GM21528 (cell line): ENCODE data around the gene REXO2.

Source experiments
- ATAC-seq: cut with Tn5 transposase; IDR thresholded peaks from one replicate; pipeline ENCODE4 v1.9.1; 2021; ENCODE audit warnings: mild to moderate bottlenecking, moderate library complexity; ENCODE audit not compliant: unreplicated experiment, low FRiP score

REXO2 gene

DNA sequence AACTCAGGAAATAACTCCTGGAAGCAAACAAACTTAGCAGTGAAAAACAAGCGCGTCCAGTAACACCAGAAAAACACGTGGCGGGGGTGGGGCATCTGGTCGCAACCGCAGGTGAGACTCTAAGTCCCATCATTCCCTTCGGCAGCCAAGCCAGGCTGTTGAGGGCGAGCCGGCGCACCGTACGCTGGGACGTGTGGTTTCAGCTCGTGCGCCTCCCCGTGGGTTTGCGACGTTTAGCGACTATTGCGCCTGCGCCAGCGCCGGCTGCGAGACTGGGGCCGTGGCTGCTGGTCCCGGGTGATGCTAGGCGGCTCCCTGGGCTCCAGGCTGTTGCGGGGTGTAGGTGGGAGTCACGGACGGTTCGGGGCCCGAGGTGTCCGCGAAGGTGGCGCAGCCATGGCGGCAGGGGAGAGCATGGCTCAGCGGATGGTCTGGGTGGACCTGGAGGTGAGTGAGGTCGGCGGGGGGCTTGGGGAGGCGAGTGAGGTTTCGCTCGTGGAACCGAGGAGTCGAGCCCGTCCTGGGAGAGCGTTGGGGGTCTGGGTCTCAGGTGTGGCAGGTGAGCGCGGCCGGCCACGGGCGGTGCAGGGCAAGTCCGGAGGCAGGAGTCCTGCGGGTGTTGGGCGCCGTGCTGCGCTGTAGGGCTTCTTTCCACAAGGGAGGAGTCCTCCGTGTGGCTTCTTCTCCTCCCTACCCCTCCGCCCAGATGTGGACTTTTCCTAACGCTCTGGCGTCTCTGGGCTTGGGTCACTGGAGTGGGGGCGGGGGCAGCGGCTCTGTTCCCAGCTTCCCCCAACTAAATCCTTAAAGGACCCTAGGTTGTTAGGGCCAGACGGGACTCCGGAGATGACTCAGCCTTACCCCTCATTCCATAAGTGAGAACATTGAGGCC lies at the start of gene REXO2:
REXO2 (plus strand) TSS at position 239 of the 892 bp plus-strand sequence; CDS start at position 301, 62 bp downstream.
- ATAC-seq: peak; percentile 97

GRCh38 chr11:114392735-114393667 lies 46.3 kb upstream of the REXO2 start:
- no peak for ATAC-seq

DNA sequence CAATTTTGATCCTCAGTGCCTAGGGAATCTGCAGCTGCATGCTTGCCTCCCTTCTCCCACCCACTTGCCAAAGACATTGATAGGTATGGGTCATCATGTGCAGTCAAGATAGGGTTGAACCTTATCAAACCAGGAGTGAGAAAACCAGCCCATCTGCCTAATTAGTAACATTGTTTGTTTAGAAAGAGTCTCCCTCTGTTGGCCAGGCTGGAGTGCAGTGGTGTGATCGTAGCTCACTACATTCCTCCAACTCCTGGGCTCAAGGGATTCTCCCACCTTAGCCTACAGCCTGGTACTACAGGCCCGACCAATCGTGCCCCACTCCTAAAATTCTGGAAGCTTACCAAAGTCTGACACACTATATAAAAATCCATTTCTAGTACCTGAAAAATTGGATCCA lies 43.5 kb upstream of the REXO2 start:
- no peak for ATAC-seq

GRCh38 chr11:114396916-114397315 lies 42.4 kb upstream of the REXO2 start:
- ATAC-seq: no peak

DNA sequence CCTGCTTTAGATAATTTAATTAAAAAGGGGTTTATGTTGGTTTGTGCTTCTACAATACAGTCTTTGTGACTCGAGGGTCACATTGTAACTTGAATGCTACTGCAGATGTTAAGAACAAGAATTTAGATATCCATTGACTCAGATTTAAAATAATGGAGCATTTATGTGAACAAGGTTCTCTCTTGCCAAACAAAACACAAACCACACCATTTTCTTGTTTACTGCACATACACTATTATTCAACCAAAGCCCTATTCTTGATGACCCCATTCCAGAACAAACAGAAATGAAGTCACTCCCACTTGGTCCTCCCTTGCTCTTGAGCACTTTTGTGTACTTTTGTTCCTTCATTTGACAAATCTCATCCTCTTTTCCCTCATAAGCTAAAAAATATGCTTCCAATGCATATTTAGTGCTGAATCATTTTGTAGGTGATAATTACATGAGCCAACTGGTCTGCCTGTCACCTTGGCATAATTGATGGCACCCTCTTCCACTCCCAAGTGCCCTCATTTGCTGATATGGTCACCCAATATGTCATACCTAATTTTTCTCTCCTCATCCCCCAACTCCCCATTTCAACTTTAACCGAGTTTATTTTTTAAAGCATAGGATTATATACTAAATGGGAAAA lies 41.8 kb upstream of the REXO2 start:
- no peak for ATAC-seq

DNA sequence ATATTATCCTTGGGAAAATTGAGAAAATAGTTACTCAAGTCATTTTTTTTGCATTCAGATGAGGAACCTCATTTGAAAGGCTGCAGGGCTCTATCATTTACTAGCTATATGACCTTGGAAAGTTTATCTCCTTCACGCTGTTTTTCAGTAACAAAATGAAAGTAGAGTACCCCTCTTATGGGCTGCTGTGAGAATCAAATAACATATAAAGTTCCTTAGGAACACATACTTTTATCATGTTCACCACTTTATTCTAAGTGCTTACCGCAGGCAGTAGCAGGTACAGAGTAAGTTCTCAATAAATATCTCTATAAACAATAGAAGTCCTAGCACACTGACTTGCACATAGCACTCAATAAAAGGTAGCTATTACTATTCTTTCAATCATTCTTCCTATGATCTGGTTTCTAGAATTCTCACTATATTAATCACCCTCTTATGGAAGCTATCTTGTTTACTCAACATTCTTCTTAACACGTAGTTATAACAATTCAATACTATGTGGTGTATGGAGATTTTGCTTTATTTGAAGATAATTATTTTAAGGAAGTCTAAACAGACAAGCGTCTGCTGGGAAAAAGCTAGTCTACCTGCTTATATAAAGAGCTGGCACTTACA lies 40.9 kb upstream of the REXO2 start:
- no peak for ATAC-seq

- peak; percentile 44 for ATAC-seq
Observed at GRCh38 chr11:114399490-114400215, 39.6 kb upstream of the REXO2 start.

DNA sequence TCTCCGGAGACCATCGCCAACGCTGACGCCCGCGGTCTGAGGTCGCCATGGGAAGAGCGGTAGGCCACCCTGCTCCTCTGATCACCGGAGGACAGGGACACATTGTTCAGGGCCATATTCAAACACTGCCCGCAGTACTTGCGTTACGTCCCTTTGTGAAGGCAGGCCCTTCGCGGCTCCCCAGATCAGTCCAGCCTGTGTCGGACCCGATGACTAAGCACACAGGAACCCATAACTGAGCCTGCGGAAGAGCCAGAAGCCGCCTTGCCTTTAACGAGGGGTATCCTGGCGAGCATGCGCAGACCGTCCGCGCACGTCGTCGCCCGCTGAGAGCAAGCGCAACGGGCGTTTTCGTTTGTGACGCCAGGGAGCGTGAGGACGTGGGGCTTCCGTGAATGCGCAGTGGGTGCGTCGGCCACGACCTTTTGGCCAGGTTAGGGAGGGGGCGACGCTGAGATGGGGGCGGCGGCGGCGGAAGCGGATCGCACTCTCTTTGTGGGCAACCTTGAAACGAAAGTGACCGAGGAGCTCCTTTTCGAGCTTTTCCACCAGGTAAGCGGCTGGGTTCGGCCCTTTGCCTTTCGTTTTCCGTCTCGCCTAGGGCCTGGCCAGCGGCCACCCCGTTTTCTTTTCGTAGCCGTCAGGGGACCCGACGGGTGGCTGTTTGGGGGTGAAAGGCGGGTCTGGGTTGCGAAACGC lies 38.9 kb upstream of the REXO2 start, which contains the start of the genes C11orf71 and RBM7:
C11orf71 (minus strand) TSS at position 296 of the 699 bp plus-strand sequence; CDS start at position 116, 180 bp downstream.
RBM7 (plus strand) TSS at position 451 of the 699 bp plus-strand sequence; CDS start at position 457, 6 bp downstream.
- peak; percentile 97 for ATAC-seq

GRCh38 chr11:114400915-114401223 lies 38.4 kb upstream of the REXO2 start:
- ATAC-seq: no peak

DNA sequence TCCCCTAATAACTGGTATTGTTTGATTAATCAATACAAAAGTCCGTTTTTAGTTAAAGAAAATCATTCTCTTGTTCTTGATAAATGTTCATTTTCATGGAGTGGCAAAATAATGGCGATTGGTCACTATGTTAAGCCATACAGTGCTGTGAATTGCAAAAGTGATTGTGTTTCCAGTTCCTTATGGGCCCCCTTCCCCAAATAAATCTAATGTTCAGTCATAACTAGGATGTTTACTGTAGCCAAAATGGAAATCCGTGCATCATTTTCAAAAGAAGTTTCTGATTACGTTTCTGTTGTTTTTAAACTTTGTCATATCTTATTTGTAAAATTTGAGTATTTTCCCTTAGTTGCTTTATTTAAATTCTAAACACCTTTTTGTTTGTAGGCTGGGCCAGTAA lies 38.0 kb upstream of the REXO2 start:
- no peak for ATAC-seq

- no peak for ATAC-seq
Observed at GRCh38 chr11:114412946-114413345, 26.3 kb upstream of the REXO2 start.

DNA sequence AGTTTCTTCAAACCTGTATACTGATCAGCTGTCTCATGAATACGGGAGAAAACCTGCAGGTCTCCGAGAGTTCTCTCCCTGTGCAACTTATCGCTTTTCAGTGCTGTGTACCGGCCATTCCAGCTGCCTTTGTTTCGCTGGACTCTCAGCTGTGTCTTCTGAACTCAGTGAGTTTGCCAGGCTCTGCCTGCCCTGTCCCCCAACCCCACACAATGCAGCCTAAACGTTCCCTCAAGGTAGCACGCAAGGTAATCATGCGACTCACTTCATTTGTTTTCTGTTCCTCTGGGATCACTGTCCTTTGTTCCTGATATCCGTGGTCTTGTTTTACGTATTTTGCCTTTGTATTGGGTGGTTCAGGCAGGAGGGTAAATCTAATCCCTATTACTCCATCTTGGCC lies 25.3 kb upstream of the REXO2 start:
- no peak for ATAC-seq

DNA sequence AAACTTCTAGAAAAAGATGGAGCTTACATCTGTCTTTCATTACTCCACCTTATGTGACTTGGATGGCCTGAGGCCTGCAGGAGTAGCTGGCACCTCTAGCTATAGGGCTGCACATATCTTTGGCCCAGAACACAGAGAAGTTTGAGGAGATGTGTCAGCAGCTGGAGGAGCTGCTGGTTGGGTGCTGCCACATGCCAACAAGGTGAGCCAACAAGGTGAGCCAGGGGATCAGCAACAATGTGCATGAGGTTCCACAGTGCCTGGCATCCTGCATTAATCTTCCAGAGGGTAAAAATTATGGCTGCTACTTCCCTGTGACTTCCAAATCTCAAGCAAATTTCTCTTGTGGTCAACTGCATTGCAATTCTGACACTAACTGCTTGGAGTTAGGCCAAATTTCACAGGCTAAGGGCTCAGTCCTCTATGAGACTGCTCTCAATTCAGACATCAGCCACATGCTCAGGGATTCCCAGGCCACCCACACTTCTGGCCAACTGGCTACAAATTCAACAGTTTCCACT lies 22.8 kb upstream of the REXO2 start:
- ATAC-seq: no peak

GRCh38 chr11:114426280-114426679 lies 13.0 kb upstream of the REXO2 start:
- no peak for ATAC-seq

DNA sequence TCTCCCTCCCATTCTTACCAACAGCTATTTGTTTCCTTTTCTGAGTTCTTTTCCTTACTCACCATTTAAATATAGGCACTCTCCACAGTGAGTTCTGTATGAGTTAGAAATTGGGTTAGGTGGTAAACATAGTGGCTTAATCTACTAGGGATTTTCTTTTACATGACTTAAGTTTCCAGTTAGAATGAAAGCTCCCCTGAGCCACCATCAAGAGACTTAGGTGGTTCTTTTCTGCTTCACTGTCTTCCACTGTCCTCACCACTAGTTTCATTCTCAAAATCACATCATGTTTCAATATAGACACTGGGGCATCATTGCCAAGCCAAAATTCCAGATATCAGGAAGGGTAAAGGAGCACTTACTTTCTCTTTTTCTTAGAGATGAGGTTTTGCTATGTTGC lies 9.0 kb upstream of the REXO2 start:
- ATAC-seq: no peak

DNA sequence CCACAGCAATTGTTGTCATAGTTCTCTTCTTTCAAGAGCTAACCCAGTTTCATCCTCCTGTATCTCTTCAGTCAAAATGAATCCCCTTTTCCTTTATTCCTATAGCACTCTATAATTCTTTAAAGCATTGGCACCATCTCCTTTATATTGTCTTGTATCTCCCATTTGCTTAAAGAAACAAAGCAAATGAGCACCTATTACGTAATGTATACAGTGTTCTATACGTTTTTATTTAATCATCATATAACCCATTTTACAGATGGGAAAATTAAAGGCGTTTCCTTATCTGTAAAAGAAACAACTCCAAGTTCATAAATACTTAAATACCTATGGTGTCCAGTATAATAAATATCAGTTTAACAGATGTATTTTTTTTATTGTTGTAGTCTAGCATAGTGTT lies 6.4 kb upstream of the REXO2 start:
- ATAC-seq: no peak

- ATAC-seq: no peak
Observed at GRCh38 chr11:114433376-114433775, 5.9 kb upstream of the REXO2 start.

DNA sequence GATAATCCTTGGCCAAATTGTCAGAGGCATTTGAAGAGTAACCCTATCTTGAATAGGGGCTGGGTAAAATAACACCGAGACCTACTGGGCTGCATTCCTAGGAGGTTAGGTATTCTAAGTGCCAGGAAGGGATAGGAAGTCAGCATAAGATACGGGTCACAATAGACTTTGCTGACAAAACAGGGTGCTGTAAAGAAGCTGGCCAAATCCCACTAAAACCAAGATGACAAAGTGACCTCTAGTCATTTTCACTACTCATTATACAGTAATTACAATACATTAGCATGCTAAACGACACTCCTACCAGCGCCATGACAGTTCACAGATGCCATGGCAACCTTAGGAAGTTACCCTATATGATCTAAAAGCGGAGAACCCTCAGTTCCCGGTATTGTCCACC lies 964 bp upstream of the REXO2 start:
- no peak for ATAC-seq
